WI38 (cell line): ENCODE results near the gene TRIM38.

ENCODE experiments used
- H3K4me3 ChIP-seq: 2 replicates; pipeline ENCODE4 v1.5.1; 2011; ENCODE audit warnings: low read depth, mild to moderate bottlenecking, control low read depth, low read length
- TF ChIP-seq, protein P1 (sequence below): IDR thresholded peaks from 2 replicates; pipeline ENCODE4 v1.5.1; 2012; ENCODE audit warnings: low read depth, mild to moderate bottlenecking, control low read depth, low read length

Gene TRIM38, protein sequence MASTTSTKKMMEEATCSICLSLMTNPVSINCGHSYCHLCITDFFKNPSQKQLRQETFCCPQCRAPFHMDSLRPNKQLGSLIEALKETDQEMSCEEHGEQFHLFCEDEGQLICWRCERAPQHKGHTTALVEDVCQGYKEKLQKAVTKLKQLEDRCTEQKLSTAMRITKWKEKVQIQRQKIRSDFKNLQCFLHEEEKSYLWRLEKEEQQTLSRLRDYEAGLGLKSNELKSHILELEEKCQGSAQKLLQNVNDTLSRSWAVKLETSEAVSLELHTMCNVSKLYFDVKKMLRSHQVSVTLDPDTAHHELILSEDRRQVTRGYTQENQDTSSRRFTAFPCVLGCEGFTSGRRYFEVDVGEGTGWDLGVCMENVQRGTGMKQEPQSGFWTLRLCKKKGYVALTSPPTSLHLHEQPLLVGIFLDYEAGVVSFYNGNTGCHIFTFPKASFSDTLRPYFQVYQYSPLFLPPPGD

DNA sequence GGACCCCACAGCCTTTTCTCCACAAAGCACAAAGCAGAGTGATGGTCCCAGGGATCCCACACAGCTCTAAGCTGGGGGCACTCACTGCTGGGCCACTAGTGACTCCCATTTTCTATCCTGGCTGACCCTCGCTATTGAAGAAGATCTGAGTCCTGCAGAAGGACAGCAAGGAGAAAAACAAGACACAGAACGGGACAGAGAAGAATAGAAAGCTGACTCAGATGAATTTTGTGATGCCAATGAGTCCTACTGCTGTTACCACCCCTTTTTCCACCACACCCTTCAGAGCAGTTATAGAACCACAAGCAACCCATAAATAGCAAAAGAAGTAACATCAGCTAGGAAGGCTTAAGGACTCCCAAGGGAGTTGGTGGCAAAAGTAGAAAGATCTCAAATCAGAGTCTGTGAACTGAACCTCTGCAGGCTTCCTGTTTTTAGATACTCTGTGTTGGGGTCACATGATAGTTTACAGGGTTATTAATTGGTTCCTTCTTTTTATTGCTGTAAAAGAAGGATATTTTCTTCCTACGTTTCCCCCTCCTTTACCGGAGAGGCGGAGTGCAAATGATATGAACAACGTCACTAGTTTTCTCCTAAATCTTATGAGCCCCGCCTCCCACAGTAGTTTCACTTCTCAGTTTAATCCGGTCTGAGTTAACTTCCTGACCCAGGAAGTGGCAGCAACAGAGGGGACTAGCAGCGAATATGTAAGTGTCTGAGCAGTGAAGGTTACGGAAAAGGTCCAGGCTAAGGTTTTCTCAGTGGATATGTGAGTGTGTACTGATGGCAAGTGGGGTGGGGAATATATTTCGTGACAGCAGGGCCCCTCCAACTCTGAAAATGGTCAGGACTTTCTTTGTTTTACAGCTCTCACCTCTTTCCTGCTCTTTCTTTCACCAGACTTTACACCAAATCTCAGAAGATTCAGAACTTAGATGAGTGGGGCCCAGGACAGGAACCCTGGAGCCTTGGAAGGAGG is at the start of gene TRIM38:
Gene TRIM38 (plus strand): TSS at position 654 of the 979 bp plus-strand sequence. CDS start 3,721 bp downstream, outside the sequence.
- H3K4me3 ChIP-seq, result peak within 1 kb of the TSS; percentile 83
- TF ChIP-seq, protein P1, sequence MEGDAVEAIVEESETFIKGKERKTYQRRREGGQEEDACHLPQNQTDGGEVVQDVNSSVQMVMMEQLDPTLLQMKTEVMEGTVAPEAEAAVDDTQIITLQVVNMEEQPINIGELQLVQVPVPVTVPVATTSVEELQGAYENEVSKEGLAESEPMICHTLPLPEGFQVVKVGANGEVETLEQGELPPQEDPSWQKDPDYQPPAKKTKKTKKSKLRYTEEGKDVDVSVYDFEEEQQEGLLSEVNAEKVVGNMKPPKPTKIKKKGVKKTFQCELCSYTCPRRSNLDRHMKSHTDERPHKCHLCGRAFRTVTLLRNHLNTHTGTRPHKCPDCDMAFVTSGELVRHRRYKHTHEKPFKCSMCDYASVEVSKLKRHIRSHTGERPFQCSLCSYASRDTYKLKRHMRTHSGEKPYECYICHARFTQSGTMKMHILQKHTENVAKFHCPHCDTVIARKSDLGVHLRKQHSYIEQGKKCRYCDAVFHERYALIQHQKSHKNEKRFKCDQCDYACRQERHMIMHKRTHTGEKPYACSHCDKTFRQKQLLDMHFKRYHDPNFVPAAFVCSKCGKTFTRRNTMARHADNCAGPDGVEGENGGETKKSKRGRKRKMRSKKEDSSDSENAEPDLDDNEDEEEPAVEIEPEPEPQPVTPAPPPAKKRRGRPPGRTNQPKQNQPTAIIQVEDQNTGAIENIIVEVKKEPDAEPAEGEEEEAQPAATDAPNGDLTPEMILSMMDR, result no peak

DNA sequence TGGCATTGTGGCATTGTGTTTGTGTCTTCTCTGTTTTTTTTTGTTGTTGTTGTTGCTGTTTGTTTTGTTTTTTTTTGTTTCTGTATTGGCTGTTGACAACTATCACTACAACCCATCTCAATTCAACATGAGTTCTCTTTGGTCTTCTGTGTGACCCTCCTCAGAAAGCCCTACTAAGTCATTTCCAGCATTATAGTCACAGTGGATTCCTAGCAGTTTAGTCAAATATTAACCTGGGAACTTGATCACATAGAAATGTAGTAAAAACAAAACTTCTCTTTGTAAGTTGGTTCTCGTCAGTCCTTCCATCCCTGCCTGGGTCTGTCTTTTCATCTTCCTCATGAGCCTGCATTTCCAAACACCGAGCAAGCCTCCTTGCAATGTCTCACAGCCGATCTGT is 48.9 kb upstream of the TRIM38 start:
- TF ChIP-seq, protein P1, result no peak
- no peak overlapping the region for H3K4me3 ChIP-seq

DNA sequence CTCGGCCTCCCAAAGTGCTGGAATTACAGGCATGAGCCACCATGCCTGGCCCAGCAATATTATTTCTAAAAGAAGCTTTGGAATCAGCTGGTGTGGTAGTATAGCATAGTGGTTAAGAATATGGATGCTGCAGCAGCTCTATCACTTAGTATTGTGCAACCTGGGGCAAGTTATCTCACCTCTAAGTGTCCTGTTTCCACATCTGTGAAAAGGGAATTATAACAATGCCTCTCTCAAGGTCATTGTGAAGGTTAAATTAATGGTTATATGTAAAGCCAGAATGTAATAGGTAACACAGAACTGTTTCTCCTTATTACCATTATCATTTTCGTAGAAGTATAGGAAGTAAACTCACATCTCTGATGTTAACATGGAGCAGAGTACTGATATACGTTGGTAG is 46.3 kb upstream of the TRIM38 start:
- H3K4me3 ChIP-seq, result no peak overlapping the region
- TF ChIP-seq, protein P1, result no peak

DNA sequence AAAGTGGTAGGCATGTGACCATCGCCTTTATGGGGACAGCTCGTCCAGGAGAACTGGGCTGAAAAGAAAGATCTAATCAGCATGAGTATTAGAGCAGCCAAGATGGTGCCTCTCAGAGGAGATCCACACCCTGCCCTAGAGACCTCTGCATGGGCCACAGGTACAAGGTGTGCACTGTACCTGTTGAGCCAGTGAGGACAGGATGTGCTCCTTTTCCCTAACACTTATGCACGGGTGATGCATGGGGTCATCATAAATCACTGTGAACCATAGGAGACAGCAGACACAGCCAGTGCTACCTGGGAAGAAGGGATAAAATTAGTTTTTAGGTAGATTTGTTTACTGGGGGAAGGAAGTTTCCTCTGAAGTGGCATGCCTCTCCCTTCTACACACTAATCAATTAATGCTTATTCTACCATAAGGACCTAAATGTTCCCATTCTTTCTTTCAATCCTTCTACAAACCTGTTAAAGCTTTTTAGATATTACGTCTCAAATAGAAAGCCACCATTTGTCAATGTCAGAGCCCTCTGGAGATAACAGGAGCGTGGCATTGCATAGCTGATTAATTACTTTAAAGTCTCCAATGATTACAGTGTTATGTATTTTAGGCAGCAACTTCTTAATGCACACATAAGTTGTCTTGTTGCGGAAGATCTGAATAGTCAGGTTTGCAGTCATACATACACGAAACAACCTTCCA is 45.7 kb upstream of the TRIM38 start:
- TF ChIP-seq, protein P1, result no peak
- no peak overlapping the region for H3K4me3 ChIP-seq

DNA sequence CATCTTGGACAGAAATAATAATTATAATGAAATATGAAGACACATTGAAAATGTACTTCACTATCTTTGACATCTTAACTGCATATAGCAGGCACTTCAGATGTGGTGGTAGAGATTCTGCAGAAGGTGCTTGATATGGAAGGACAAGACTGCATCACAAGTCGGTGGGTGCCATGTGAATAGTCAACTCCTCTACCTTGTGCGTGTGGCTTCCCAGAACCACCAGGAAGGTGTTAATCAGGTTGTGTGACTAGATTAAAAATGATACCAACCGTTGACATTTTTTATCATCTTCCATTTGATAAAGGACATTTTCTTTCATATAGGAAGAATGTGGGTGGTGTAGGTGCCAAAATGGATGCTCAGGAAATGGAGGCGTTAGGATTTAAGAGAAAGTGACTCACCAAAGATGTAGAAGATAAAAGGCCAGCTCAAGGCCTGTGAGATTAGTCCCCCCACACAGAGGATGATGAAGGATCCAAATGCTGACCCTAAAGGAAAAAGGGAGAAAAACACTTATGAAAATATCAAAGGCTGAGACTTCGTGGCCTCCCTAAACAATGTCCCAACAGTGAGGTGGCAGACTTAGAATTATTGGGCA is 44.4 kb upstream of the TRIM38 start:
- TF ChIP-seq, protein P1, result no peak
- H3K4me3 ChIP-seq, result no peak overlapping the region

DNA sequence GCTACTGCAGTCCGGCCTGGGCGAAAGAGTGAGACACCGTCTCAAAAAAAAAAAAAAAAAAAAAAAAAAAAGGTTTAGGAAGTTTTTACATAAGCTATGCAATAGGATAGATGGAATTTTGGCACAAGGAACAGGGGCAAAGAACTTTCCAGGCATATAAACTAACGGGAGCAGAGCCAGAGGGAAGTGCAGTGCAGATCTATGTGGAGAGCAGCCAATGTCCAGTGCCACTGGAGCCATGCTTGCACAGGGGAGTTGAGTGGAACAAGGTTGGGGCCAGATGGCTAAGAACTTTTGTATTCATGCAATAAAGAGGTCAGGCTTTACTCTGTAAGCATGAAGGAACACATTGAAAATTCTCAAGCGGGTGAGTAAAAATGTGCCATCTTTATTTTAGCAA is 42.9 kb upstream of the TRIM38 start:
- TF ChIP-seq, protein P1, result no peak
- H3K4me3 ChIP-seq, result no peak overlapping the region
